ENCODE measurements around the gene RGS6.

DNA sequence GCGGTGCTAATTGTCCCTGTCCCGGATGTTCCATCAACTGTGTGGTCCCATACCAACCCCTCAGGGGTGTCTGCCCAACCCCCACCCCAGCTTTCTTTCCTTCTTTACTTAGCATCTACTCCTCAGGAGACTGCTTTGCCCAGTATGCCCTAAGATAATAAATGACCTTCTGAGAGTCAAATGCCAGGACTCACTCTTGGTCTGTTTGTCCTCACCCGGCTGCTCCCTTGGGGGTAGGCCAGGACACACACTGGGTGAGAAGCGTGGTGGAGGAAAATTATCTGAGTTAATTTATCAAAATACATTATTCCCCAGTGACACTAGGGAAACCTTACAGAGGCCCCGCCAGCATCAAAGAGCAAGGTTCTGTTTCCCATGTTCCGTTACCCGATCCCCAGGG is 457.0 kb downstream of the RGS6 start:
- TF ChIP-seq, protein P1, sequence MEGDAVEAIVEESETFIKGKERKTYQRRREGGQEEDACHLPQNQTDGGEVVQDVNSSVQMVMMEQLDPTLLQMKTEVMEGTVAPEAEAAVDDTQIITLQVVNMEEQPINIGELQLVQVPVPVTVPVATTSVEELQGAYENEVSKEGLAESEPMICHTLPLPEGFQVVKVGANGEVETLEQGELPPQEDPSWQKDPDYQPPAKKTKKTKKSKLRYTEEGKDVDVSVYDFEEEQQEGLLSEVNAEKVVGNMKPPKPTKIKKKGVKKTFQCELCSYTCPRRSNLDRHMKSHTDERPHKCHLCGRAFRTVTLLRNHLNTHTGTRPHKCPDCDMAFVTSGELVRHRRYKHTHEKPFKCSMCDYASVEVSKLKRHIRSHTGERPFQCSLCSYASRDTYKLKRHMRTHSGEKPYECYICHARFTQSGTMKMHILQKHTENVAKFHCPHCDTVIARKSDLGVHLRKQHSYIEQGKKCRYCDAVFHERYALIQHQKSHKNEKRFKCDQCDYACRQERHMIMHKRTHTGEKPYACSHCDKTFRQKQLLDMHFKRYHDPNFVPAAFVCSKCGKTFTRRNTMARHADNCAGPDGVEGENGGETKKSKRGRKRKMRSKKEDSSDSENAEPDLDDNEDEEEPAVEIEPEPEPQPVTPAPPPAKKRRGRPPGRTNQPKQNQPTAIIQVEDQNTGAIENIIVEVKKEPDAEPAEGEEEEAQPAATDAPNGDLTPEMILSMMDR (conservative IDR thresholded peaks at IDR 0.05; ENCODE audit: low read depth, low read length), result no peak
- TF ChIP-seq BHLHE40 (IDR thresholded peaks at IDR 0.05; ENCODE audit: low read depth, low read length), result no peak
- no peak for TF ChIP-seq MXI1 (IDR thresholded peaks at IDR 0.05; ENCODE audit: borderline replicate concordance, low read depth, low read length)
- no peak for TF ChIP-seq POLR2A (IDR thresholded peaks at IDR 0.05; ENCODE audit: low read depth, low read length)
- TF ChIP-seq SMC3 (IDR thresholded peaks at IDR 0.05; ENCODE audit: low read depth, low read length), result no peak
- TF ChIP-seq, protein P2, sequence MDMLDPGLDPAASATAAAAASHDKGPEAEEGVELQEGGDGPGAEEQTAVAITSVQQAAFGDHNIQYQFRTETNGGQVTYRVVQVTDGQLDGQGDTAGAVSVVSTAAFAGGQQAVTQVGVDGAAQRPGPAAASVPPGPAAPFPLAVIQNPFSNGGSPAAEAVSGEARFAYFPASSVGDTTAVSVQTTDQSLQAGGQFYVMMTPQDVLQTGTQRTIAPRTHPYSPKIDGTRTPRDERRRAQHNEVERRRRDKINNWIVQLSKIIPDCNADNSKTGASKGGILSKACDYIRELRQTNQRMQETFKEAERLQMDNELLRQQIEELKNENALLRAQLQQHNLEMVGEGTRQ (IDR thresholded peaks at IDR 0.05; ENCODE audit: low read depth, low read length), result no peak
- TF ChIP-seq CHD1 (IDR thresholded peaks at IDR 0.05; ENCODE audit: low read depth, low read length), result no peak
- TF ChIP-seq FOS (IDR thresholded peaks at IDR 0.05; ENCODE audit: low read depth, low read length), result no peak
- no peak for TF ChIP-seq MAZ (IDR thresholded peaks at IDR 0.05; ENCODE audit: borderline replicate concordance, low read depth, low read length)
- no peak for TF ChIP-seq CEBPB (IDR thresholded peaks at IDR 0.05; ENCODE audit: low read depth, low read length)
